Measurements from ENCODE around the gene MMD. TPM values are rescaled to one million over a fixed set of nuclear protein-coding genes. Genes with fewer than 3 reads are reported as not detected.
"Not testable (repeated sequence)": the region's sequence is repeated elsewhere in the genome, so short reads cannot be mapped to it uniquely, and the experiment has no call there.

The MMD gene
- total RNA-seq, 2 donors from 2014 or later = 21.7 to 28.6 TPM

DNA sequence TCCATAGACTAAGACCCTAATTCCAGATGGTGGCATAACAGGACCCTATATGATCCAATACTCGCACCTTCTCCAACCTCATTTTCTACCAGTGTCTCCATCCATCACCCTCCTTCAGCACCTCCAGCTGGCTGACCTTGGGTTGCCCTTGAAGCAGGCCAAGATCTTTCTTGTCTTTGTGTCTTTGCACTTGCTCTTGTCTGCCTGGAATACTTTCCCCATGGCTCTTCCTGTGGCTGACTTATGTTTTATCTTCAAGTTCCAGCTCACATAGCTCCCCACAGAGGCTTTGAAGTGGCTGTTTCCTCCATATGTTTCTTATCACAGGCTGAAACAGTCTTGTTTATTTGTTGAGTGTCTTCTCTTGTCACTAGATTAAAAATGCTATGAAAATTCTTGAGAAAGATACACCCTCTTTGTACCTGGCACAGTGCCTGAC, 29.6 kb upstream of the MMD start:
- peaks cover 10% of the 10 kb centered on the region for H3K4me1 Mint-ChIP-seq
- H3K4me3 Mint-ChIP-seq = no peak overlapping the region
- no peak for ATAC-seq (replicated peaks)
- H3K36me3 Mint-ChIP-seq (ENCODE audit: low read depth) = no peaks in the 10 kb centered on the region
- peaks cover 12% of the 10 kb centered on the region for H3K27me3 Mint-ChIP-seq
- no peaks in the 10 kb centered on the region for H3K9me3 Mint-ChIP-seq
- H3K27ac Mint-ChIP-seq = no peak overlapping the region

DNA sequence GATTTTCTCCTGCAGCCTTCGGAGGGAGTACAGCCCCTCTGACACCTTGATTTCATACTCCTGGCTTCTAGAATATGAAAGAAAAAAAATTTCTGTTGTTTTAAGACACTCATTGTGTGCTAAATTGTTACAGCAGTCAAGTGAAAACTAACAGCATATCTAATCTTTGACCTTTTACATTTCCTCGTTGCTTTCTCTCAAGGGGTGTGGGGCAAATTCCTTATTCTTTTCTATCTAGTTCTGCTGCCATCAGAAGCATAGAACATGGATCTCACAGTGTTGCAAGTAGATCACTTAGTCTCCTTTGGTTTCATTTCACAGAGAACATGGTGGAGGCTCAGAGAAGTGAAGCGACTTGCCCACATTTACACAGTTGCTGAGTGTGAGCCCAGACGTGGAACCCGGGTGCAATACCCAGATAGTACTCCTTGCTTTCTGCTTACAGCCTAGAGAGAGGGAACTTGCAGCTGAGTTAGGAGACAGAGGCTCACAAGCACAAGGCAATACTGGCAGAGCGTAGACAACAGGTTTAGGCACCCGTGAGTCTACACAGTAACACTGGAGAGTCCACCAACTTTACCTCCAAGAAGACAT, 28.7 kb upstream of the MMD start:
- peaks cover 10% of the 10 kb centered on the region for H3K4me1 Mint-ChIP-seq
- peaks cover 12% of the 10 kb centered on the region for H3K27me3 Mint-ChIP-seq
- H3K4me3 Mint-ChIP-seq = no peak overlapping the region
- H3K9me3 Mint-ChIP-seq = no peaks in the 10 kb centered on the region
- no peak overlapping the region for H3K27ac Mint-ChIP-seq
- H3K36me3 Mint-ChIP-seq (ENCODE audit: low read depth) = no peaks in the 10 kb centered on the region
- no peak for ATAC-seq (replicated peaks)

DNA sequence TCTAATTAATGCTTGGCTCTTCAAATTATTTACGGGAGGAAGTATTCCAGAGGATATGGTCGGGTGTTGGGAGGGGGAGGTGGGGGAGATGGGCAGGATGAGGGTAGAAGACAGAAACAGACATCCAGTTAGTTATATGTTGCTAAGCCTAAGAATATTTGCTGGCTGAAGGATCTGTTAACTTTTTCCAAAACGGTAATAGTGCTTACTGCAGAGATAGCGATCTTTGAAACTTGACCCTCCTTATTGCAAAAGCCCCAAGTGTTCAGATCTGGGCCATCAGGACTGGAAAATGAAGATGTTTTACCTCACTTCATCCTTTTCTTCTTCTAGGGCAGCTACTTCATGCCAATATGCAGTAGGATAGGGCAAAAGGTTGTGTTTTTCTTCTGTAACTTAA, 27.0 kb upstream of the MMD start:
- ATAC-seq (replicated peaks) = no peak
- Mint-ChIP-seq H3K36me3 (ENCODE audit: low read depth) (no peaks in the 10 kb centered on the region), H3K9me3 (no peaks in the 10 kb centered on the region)

DNA sequence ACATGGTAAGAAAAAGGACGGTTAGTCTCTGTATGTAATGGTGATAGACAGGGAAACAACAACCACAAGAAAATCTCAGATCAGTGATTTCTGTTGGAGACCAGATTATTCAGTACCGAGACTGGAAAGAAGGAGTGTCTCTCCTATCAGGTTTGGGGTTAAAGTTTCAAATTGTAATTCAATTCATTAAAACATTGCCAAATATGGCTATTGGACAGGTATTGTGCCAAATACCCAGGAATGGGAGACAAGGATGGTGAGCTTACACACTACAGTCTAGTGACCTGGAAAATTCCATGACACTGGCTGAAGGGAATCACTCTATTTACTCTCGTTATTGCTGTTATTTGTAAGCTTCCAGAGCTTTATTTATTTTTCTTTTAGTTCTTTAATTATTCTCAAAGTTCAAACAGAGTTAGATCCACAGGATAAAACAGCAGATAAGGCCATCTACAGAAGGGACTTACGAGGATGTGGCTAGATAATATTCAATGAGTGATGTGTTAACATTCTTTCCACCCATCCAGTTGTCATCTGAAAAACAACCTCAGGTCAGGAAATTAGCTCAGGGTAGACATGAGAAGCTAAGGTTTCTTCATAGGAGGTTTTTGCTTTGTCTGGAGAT, 25.1 kb upstream of the MMD start:
- Mint-ChIP-seq H3K27me3 (peaks cover 12% of the 10 kb centered on the region), H3K9me3 (no peaks in the 10 kb centered on the region), H3K4me3 (no peak overlapping the region), H3K4me1 (peaks cover 5% of the 10 kb centered on the region), H3K27ac (no peak overlapping the region), H3K36me3 (ENCODE audit: low read depth) (no peaks in the 10 kb centered on the region)
- ATAC-seq (replicated peaks) = no peak

More for the DNA sequence above, 27.0 kb upstream of the MMD start:
- Mint-ChIP-seq H3K4me3 (no peak overlapping the region), H3K27ac (no peak overlapping the region), H3K27me3 (peaks cover 12% of the 10 kb centered on the region), H3K4me1 (peaks cover 10% of the 10 kb centered on the region)

DNA sequence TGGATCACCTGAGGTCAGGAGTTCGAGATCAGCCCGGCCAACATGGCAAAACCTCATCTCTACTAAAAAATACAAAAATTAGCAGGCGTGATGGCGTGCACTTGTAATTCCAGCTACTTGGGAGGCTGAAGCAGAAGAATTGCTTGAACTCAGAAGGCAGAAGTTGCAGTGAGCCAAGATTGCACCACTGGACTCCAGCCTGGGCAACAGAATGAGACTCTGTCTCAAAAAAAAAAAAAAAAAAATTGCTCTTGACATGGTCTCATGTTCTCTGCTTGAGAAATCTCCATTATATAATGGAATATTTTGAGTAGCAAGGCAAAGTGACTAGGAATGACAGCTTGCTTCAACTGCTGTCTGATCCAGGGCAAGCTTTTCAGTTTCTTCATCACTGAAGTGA, 24.4 kb upstream of the MMD start:
- H3K27ac Mint-ChIP-seq; H3K9me3 Mint-ChIP-seq; H3K4me1 Mint-ChIP-seq; ATAC-seq (replicated peaks); H3K4me3 Mint-ChIP-seq; H3K27me3 Mint-ChIP-seq; H3K36me3 Mint-ChIP-seq (ENCODE audit: low read depth): not testable (repeated sequence)

DNA sequence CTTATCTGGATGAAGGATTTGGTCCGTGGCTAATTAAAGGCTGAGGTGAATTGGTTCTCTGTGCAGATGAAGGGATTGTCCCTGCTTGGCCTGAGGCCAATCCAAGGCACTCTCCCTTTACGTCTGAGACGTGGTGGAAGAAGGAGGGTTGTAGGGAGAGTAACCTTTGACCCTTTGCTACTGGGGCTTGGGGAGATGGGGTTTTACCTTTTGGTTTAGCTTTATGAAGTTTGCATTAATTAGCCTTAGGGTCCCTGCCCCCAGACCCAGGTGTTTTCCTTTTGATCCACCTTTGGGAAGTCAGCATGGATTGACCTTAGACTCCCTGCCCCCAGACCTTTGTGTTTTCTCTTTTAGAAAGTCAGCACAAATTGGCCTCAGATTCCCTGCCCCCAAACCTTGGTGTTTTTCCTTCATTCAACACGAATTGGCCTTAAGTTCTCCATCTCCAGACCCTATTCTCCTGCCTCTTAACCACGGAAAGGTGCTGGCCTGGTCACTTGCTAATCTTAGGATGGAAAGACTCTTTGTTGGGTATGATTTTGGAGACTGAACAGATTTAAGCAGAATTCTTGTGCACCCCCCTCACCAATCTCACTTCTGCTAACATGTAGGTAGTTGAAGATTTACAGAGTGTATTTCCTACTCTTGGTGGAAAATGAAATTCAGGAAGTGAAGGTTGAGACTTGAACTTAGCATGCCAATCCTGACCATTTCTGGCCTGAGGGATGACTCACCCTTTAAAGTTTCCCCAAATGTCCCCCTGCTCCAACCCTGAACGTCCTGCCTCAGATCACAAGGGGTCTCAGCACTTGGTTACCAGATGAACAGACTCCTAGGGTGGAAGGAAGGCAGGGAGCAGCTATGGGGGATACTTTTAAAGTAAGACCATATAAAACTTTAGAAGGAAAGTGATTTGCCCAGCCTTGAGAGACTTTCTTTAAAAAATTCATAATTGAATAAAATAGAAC, 23.1 kb upstream of the MMD start:
- Mint-ChIP-seq H3K27me3 (peaks cover 4% of the 10 kb centered on the region), H3K27ac (no peak overlapping the region), H3K36me3 (ENCODE audit: low read depth) (no peaks in the 10 kb centered on the region), H3K4me3 (no peak overlapping the region), H3K9me3 (no peaks in the 10 kb centered on the region), H3K4me1 (no peaks in the 10 kb centered on the region)
- no peak for ATAC-seq (replicated peaks)

DNA sequence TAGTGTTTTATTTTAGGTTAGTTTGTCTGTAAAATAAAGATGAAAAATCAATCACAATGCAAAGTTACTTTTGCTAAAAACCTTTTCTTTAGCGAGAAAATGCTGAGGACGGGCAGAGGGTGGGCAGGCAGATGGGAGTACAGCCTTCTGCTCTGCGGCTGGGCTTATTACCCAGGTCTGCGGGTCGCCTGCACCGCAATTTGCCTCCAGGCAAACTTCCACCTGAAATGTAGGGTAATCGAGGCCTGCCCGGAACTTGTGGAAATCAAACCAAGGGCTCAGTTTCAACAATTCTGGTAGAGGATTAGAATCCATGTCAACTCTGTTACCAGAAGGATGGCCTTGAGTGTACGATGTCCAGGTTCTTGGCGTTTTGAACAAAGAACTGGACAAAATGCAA, 22.3 kb upstream of the MMD start:
- H3K36me3 Mint-ChIP-seq (ENCODE audit: low read depth) = no peaks in the 10 kb centered on the region
- H3K4me1 Mint-ChIP-seq = no peaks in the 10 kb centered on the region
- no peak overlapping the region for H3K4me3 Mint-ChIP-seq
- peaks cover 3% of the 10 kb centered on the region for H3K27me3 Mint-ChIP-seq
- no peaks in the 10 kb centered on the region for H3K9me3 Mint-ChIP-seq
- ATAC-seq (replicated peaks) = no peak
- no peak overlapping the region for H3K27ac Mint-ChIP-seq

DNA sequence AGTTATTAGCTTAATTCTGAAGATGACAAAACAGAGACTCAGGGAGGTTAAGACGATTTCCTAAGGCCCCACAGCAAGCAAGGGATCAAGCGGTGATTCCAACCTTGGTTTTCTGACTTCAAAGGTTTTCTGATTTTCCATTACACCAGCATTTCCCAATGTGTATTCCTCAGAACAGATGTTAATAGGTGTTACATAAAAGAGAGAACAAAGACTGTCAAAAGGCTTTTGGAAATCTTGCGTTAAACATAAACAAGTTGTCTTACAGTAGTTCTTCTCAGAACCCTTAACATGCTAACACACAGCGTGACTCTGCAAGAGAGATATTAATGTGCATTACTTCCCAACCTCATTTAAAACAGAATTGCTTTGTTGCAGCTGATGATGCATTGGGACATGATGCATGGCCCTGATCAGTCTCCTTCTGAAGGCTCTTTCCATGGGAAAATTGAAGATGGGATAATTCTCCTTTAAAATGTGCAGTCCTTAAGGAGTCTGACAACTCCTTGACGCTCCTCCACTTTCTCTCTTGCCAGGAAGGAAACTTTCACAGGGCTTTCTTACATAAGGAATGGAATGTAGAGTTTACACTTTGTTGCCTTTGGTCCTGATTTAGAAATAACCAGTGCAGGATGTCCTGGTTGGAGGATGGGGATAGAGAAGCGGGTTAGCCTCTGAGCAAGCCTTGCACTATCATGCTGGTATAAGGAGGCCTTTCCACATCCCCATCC, 21.5 kb upstream of the MMD start:
- H3K4me3 Mint-ChIP-seq = no peak overlapping the region
- no peak for ATAC-seq (replicated peaks)
- H3K36me3 Mint-ChIP-seq (ENCODE audit: low read depth) = no peaks in the 10 kb centered on the region
- no peaks in the 10 kb centered on the region for H3K9me3 Mint-ChIP-seq
- H3K4me1 Mint-ChIP-seq = no peaks in the 10 kb centered on the region
- peaks cover 3% of the 10 kb centered on the region for H3K27me3 Mint-ChIP-seq
- no peak overlapping the region for H3K27ac Mint-ChIP-seq

DNA sequence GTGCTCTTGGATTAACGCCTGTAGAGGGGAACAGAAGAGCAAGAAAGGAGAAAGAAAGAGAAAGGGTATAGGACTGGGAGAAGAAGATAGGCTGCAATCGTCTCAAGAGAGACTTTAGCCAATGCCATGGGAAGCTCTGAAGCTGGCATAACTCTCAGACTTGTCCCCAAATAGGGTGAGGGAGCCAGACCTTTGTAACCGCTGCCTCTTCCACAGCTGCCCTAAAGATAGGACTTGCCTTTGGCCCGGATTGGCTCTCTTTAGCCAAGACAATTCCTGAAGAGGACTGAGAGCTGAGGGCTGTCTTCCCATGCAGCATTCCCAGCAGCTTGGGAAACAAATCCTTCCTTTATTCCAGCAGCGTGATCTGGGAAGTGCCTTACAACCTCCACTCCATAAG, 20.8 kb upstream of the MMD start:
- no peak overlapping the region for H3K4me3 Mint-ChIP-seq
- H3K27me3 Mint-ChIP-seq = peaks cover 7% of the 10 kb centered on the region
- no peak for ATAC-seq (replicated peaks)
- no peaks in the 10 kb centered on the region for H3K4me1 Mint-ChIP-seq
- H3K9me3 Mint-ChIP-seq = no peaks in the 10 kb centered on the region
- H3K36me3 Mint-ChIP-seq (ENCODE audit: low read depth) = no peaks in the 10 kb centered on the region
- no peak overlapping the region for H3K27ac Mint-ChIP-seq

DNA sequence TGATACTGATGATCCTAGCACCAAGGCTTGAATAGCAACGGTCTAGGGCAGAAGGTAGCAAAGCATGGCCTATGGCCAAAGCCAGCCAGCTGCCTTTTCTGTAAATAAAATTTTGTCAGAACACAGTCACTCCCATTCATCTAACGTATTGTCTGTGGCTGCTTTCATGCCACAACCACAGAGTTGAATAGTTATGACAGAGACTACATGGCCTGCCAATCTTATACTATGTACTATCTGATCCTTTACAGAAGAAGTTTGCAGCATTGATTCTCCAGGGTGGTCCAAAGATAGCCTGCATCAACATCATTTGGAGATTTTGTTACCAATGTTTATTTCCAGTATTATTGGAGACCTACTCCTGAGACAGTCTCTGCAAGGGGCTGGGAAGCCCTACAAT, 19.9 kb upstream of the MMD start:
- H3K4me3 Mint-ChIP-seq = no peak overlapping the region
- H3K4me1 Mint-ChIP-seq = peaks cover 5% of the 10 kb centered on the region
- H3K27ac Mint-ChIP-seq = no peak overlapping the region
- peaks cover 9% of the 10 kb centered on the region for H3K27me3 Mint-ChIP-seq
- peak; percentile 60 for ATAC-seq (replicated peaks)
- no peaks in the 10 kb centered on the region for H3K36me3 Mint-ChIP-seq (ENCODE audit: low read depth)
- no peaks in the 10 kb centered on the region for H3K9me3 Mint-ChIP-seq

DNA sequence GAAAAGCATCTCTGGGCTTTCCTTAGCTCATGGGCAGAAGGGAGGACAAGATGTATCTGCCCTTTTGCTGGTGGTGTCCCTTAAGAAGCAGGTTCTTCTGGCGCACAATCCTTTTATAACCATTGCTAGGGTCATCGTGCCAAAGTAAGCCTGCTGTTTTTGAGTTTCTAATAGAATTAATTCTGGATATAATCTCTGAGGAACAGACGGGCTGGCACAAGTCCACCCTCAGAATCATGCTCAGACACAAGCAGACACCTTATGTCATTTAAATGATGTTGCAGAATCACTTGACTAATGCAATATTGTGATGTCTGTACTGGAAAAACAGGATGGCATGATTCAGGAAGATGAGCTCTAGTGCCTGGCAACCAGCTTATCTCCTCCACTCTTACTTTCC, 18.8 kb upstream of the MMD start:
- no peaks in the 10 kb centered on the region for H3K36me3 Mint-ChIP-seq (ENCODE audit: low read depth)
- no peak for ATAC-seq (replicated peaks)
- H3K27ac Mint-ChIP-seq = no peak overlapping the region
- H3K27me3 Mint-ChIP-seq = peaks cover 12% of the 10 kb centered on the region
- no peak overlapping the region for H3K4me3 Mint-ChIP-seq
- H3K9me3 Mint-ChIP-seq = no peaks in the 10 kb centered on the region
- peaks cover 5% of the 10 kb centered on the region for H3K4me1 Mint-ChIP-seq

DNA sequence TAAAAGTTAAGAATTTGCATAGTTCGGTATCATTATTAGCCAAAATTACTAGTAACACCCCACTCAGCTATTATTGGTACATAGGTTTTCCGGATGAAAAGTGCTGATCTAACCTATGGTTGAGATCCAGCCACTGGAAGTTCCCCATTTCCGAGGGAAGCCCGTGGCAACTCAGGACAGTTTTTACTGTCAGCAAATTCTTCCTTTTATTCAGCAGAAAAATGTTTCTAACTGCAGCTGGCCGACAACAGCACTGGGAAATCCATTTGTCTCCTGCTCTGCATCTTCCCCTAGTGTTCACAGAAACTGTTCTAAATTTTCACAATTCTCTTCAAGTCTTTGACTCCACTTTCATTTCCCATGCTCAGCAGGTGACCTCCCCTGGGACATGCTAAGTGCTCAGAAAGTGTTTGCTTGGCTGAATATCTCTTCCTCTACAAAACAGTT, 15.5 kb upstream of the MMD start:
- Mint-ChIP-seq H3K36me3 (ENCODE audit: low read depth) (no peaks in the 10 kb centered on the region), H3K27me3 (peaks cover 22% of the 10 kb centered on the region), H3K4me3 (no peak overlapping the region), H3K9me3 (no peaks in the 10 kb centered on the region), H3K4me1 (peaks cover 22% of the 10 kb centered on the region), H3K27ac (no peak overlapping the region)
- no peak for ATAC-seq (replicated peaks)

DNA sequence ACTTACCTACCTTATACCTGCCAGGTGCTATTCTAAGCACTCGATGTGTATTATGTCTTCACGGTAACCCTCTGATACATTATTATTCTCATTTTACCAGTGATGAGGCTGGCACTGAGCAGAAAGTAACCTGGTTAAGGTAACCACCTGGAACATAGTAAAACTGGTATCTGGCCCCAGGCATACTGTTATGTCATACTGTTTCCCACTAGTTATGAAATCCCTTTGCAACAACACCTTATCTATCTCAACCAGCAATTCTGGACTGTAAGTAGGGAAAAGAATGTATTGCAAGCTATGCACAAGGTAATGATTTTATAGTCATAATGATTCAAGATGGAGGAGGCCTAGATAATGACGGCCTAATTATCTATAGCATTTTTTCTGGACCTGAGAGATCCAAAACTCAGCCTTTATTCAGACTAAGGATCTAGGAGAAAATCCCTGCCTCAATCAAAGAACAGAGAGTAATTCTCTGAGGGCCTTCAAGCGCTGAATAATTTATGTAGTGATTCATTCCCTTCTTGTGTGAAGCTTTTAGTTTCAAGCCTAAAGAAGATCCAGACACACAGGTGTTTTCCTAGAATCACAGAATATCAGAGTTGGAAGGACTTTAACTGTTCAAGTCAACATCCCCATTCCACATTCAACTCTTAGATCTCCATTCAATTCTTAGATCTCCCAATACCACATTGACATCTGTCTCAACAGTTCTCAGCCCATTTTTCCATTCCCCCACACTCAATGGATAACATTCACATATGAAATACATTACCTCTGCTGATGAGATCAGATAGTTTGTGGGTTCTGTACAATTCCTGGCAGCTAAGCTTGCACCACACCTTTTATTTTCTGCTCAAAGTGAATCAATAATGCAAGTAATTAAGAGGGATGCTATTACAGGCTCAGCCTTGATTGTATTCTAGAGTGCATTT, 14.9 kb upstream of the MMD start:
- no peak overlapping the region for H3K4me3 Mint-ChIP-seq
- H3K36me3 Mint-ChIP-seq (ENCODE audit: low read depth) = no peaks in the 10 kb centered on the region
- H3K9me3 Mint-ChIP-seq = no peaks in the 10 kb centered on the region
- no peak overlapping the region for H3K27ac Mint-ChIP-seq
- peak; percentile 43 for ATAC-seq (replicated peaks)
- H3K27me3 Mint-ChIP-seq = peaks cover 22% of the 10 kb centered on the region
- H3K4me1 Mint-ChIP-seq = peaks cover 22% of the 10 kb centered on the region

Data from activated T-helper 17 cell treated with anti-CD3 and anti-CD28 coated beads, Interleukin-2, amount 50 U/mL, for 72 hours (primary cell).